Esophagus squamous epithelium (tissue), 5 donors: ENCODE results near the gene MRPL41. TPM values are rescaled to one million over a fixed set of nuclear protein-coding genes. Genes with fewer than 3 reads are reported as not detected.
"Not testable (repeated sequence)": the region's sequence is repeated elsewhere in the genome, so short reads cannot be mapped to it uniquely, and the experiment has no call there.

Source experiments
- DNase-seq: peaks from one replicate; lab custom pipeline; 2025; lab: John Stamatoyannopoulos, UW
- H3K27ac ChIP-seq, 4 donors: fragments of 200-600 bp; sonication (generic); one replicate each; pipeline ENCODE4 v1.5.1; 2016 to 2019; ENCODE audit warnings: mild to moderate bottlenecking in 1 of 4
- H3K27me3 ChIP-seq, 4 donors: fragments of 200-600 bp; sonication (generic); 1 replicate in 3 of 4; 2 replicates in 1 of 4; pipeline versions ENCODE4 v1.5.1 to v1.6.0; 2017 to 2021; ENCODE audit warnings: antibody characterized with exemption in 1 of 4
- H3K36me3 ChIP-seq, 3 donors: fragments of 200-600 bp; sonication (generic); one replicate each; pipeline ENCODE4 v1.5.1; 2016 to 2019
- H3K4me1 ChIP-seq, 3 donors: fragments of 200-600 bp; sonication (generic); one replicate each; pipeline ENCODE4 v1.5.1; 2017 to 2019
- H3K4me3 ChIP-seq, 4 donors: fragments of 200-600 bp; sonication (generic); 1 replicate in 3 of 4; 2 replicates in 1 of 4; pipeline ENCODE4 v1.5.1; 2016 to 2019; ENCODE audit warnings: mild to moderate bottlenecking in 2 of 4, moderate library complexity in 1 of 4
- H3K9me3 ChIP-seq, 3 donors: fragments of 200-600 bp; sonication (generic); one replicate each; pipeline ENCODE4 v1.5.1; 2016 to 2019
- CTCF ChIP-seq, 6 experiments: fragments of 450-650 bp in 4 of 6; fragments of 200-600 bp in 2 of 6; sonication (generic) in 2 of 6; IDR thresholded peaks; one replicate each; pipeline ENCODE4 v1.5.1; 2016 to 2019; ENCODE audit warnings: antibody characterized with exemption in 6 of 6, mild to moderate bottlenecking in 4 of 6, moderate library complexity in 4 of 6
- POLR2A ChIP-seq, 4 donors: fragments of 450-650 bp; IDR thresholded peaks; one replicate each; pipeline ENCODE4 v1.6.1; 2017; ENCODE audit warnings: antibody characterized with exemption in 4 of 4, mild to moderate bottlenecking in 4 of 4, moderate library complexity in 3 of 4
- WGBS, 2 donors: methylation state at CpG; one replicate each; pipeline ENCODE4 v1.1.5; 2018; 5-methylcytosine and 5-hydroxymethylcytosine counted together
- intact Hi-C: fragments of 100-400 bp; cut with DNase I; formaldehyde crosslinking; loops from one replicate; pipeline ENCODE4 v1.15.0; 2022
- total RNA-seq, 4 donors: library from RNA; depleted of rRNA; stranded (reverse); fragments of >200 nt; gene quantifications; one replicate each; pipeline ENCODE4 v1.1.0, GENCODE V29; 2016
- donor health status: DM: yes; HTN: yes; CAD: no.

MRPL41 gene
- total RNA-seq, 4 donors from 2014 or later = 31.6 to 48.6 (median 37.1) TPM

DNA sequence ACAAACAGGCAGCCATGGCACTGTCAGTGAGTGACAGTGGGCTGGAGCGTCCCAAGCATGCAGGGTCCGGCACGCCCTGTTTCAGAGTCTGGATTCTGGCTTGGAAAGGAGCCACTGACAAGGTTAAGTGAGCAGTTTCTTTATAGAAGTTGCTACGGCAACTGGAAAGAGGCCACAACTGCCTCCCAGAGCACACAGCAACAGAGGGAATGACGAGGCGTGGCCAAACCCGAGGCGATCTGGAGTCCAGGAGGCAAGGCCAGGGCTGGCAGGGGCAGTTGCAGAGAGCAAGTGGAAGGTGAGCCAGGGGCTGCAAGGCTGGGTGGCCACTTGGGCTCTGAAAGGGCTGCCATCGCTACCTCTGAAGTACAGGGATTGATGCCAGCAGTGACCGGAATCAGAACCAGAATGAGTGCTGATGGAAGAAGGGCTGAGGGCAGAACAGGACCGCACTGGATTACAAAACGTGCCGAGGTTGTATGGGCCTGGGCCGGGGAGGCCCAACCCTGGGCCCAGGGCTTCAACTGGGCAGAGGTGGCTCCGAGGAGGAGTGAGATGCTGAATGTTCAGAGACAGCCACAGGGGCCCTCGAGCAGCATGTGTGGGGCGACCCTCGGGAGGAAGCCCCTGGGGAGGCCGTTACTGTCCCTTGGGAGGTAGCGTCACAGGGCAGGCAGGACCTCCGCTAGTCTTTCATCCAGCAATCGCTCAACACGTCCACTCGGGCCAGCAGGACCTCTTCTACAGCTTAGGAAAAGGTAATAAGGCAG lies 4.6 kb downstream of the MRPL41 start:
- no peaks in the 10 kb centered on the region for H3K9me3 ChIP-seq
- DNase-seq = no peak
- TF ChIP-seq CTCF (IDR thresholded peaks at IDR 0.05) = no peak
- H3K27ac ChIP-seq = peak overlapping the region in 1 of 4 donors; percentile 9
- H3K27me3 ChIP-seq = no peaks in the 10 kb centered on the region
- peaks cover 6 to 72% (median 26%) of the 10 kb centered on the region in 3 donors for H3K36me3 ChIP-seq
- WGBS, 2 donors = 73 to 75% methylated on average over 19 to 24 of the region's 24 CpGs
- intact Hi-C loops = no loop called here
- peaks cover 8 to 33% (median 8%) of the 10 kb centered on the region in 3 donors for H3K4me1 ChIP-seq
- no peak overlapping the region for H3K4me3 ChIP-seq

DNA sequence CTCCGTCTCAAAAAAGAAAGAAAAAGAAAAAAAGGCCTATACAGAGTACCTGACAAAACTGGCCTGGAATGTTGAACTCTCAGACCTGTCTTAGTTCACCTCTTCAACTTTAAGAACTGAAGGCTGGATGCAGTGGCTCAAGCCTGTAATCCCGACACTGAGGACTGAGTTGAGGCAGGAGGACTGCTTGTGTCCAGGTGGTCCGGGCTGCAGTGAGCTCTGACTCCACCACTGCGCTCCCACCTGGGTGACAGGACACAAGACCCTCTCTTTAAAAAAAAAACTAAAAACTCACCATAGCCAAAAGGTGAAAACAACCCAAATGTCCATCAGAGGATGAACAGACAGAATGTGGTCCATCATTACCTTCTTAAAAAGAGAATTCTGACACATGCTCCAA lies 6.4 kb downstream of the MRPL41 start:
- no peak overlapping the region for H3K27ac ChIP-seq
- H3K9me3 ChIP-seq = no peaks in the 10 kb centered on the region
- WGBS, 2 donors = 88 to 96% methylated on average over 4 of the region's 4 CpGs
- peaks cover 6 to 86% (median 26%) of the 10 kb centered on the region in 3 donors for H3K36me3 ChIP-seq
- no peak for DNase-seq
- TF ChIP-seq POLR2A (IDR thresholded peaks at IDR 0.05) = no peak
- TF ChIP-seq CTCF (IDR thresholded peaks at IDR 0.05) = no peak
- H3K27me3 ChIP-seq = no peaks in the 10 kb centered on the region
- intact Hi-C loops = no loop called here
- peaks cover 0 to 21% (median 0%) of the 10 kb centered on the region in 3 donors for H3K4me1 ChIP-seq
- no peak overlapping the region for H3K4me3 ChIP-seq

DNA sequence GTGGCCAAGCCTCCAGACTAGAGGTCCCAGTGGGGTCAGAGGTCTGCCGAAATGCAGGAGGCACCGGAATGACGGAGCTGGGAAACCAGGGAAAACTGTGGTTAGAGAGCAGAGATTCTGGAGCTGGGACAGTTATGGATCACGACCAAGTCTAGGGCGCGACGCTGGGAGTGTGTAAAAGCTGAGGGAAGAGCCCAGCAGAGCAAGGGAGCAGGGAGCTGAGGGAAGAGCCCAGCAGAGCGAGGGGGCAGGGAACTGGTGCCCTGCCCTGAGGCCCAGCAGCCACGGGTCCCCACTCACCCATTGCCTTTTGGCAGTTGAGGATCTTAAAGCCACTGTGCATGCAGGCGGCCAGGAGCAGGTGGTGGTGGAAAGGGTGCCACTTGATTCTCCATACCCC lies 12.5 kb downstream of the MRPL41 start:
- Histone ChIP-seq H3K9me3 (no peaks in the 10 kb centered on the region), H3K27me3 (no peaks in the 10 kb centered on the region), H3K4me1 (no peaks in the 10 kb centered on the region), H3K4me3 (no peak overlapping the region), H3K27ac (no peak overlapping the region), H3K36me3 (peaks cover 9 to 60% (median 10%) of the 10 kb centered on the region in 3 donors)
- TF ChIP-seq CTCF (IDR thresholded peaks at IDR 0.05) (no peak), POLR2A (IDR thresholded peaks at IDR 0.05) (no peak)
- intact Hi-C loops = no loop called here
- 84 to 92% methylated on average over 10 of the region's 10 CpGs for WGBS, 2 donors
- DNase-seq = no peak

GRCh38 chr9:137564817-137565411 lies 13.2 kb downstream of the MRPL41 start:
- no peaks in the 10 kb centered on the region for H3K9me3 ChIP-seq
- H3K27me3 ChIP-seq = no peaks in the 10 kb centered on the region
- no peaks in the 10 kb centered on the region for H3K4me1 ChIP-seq
- no peak overlapping the region for H3K4me3 ChIP-seq
- no peak for DNase-seq
- peaks cover 9 to 52% (median 10%) of the 10 kb centered on the region in 3 donors for H3K36me3 ChIP-seq
- TF ChIP-seq CTCF (IDR thresholded peaks at IDR 0.05) (no peak), POLR2A (IDR thresholded peaks at IDR 0.05) (no peak)
- intact Hi-C loops = no loop called here
- 90 to 94% methylated on average over 7 to 11 of the region's 18 CpGs for WGBS, 2 donors
- no peak overlapping the region for H3K27ac ChIP-seq

DNA sequence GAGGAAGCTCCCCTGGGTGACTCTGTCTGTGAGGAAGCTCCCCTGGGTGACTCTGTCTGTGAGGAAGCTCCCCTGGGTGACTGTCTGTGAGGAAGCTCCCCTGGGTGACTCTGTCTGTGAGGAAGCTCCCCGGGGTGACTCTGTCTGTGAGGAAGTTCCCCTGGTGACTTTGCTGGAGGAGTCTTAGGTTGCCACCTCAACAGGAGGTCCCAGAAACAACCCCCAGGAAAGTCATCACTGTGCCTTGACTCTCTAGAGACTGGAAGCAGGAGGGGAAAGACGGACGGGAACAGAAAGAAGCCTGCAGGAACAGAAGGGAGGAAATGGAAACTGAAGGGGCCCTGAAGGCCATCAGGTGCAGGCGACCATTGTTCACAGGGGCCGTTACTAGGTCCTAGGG lies 16.8 kb downstream of the MRPL41 start:
- H3K27ac ChIP-seq, H3K9me3 ChIP-seq, H3K27me3 ChIP-seq, H3K4me3 ChIP-seq, H3K4me1 ChIP-seq, DNase-seq, intact Hi-C loops: not testable (repeated sequence)
- H3K36me3 ChIP-seq = peaks cover 17 to 57% (median 24%) of the 10 kb centered on the region in 3 donors
- 86 to 88% methylated on average over 2 to 4 of the region's 5 CpGs for WGBS, 2 donors
